ENCODE measurements around the gene NRTN.
"Not testable (repeated sequence)": the region's sequence is repeated elsewhere in the genome, so short reads cannot be mapped to it uniquely, and the experiment has no call there.

The NRTN gene

DNA sequence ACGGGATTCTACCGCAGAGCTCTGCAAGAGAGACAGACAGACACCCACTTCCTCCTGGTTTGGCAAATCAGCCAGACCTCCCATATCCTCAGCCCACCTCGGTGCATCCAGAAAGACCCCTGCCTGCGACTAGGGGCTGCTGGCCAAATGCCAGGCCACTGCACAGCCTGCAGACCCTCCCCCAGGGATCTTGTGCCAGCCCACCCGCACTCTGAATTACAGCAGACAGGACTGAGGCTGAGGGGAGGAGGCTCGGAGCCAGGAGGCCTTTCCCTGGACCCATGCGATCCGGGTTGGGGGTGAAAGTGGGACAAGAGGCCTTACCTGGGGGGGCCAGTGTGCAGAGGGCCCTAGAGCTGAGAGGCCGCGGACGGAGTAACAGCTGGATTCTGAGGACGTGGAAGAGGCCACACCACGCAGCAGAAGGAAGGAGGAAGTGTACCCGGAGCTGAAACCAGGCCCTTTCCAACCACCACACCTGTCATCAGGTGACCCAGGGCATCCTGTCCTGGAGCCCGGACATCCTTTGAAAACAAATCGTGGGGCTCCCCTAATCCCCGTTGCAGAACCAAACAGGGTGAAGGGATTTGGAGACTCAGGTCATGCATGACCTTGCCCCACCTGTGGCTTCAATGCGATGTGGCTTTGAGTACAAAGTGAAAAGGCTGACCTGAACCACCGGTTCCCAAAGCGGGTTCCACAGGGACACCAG is 33.6 kb downstream of the NRTN start:
- no peak for DNase-seq (ENCODE audit: low spot score)

DNA sequence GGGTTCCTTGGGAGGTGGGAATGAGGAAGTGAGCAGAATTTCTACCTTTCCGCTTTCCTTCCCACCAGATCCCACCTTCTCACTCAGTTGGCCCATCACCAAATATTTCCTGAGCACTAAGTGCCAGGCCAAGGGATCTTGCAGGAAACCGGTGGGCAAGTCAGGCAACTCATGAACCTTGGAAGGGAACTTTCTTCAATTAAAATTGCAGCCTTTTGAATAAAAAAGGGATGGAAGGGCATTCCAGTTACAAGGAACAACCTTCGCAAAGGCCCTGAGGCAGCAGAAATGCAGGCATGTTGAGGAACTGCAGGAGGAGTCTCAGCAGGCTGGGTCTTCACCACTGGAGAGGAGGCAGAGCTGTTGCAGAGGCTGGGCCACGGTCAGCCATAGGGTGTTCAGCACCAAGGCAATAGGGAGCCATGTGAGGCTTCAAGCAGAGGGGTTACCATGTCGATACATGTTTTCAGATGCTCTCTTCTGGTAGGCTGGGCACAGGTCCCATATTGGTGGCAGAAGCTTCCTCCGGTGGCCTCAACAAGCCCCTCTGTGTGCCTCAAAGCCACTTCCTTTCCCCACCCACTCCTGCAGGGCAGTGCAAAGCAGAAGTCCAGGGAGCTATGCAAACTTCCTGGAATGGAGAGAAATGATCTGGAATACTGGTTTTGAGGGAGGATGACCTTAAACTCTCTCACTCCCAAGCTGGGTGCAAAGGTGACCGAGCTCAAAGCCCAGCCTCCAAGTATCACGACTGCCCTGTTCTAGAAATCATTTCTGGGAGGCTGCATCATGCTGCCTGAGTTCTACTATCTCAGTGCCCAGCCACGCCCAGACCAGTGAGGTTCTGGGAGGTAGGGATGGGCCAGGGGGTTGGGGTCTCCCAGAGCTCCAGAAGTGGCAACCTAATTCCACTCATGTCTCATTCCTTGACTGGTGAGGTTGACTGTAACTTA is 34.5 kb downstream of the NRTN start, which contains the start of gene FUT6:
TSS of gene FUT6 (minus strand) at position 638 of the 953 bp plus-strand sequence. CDS start 7,135 bp downstream, outside the sequence.
- DNase-seq (ENCODE audit: low spot score) = no peak

DNA sequence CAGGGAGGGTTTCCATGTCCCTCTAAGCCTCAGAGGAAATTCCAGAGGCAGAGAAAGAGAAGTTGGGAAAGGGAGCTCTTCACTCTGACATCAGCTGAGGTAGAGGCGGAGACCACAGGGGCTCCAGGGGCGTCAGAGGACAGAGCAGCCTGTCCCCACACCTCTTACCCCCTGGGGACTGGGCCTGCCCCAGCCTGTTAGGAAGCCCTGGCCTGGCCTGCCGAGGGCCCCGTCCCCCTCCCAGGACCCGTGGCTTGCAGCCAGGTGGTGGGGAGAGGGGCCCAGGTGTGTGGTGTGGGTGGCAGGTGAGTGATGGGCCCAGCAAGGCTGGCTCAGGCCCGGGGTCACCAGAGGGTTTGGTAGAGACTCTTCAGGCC is 36.9 kb downstream of the NRTN start:
- not testable (repeated sequence) for DNase-seq (ENCODE audit: low spot score)

DNA sequence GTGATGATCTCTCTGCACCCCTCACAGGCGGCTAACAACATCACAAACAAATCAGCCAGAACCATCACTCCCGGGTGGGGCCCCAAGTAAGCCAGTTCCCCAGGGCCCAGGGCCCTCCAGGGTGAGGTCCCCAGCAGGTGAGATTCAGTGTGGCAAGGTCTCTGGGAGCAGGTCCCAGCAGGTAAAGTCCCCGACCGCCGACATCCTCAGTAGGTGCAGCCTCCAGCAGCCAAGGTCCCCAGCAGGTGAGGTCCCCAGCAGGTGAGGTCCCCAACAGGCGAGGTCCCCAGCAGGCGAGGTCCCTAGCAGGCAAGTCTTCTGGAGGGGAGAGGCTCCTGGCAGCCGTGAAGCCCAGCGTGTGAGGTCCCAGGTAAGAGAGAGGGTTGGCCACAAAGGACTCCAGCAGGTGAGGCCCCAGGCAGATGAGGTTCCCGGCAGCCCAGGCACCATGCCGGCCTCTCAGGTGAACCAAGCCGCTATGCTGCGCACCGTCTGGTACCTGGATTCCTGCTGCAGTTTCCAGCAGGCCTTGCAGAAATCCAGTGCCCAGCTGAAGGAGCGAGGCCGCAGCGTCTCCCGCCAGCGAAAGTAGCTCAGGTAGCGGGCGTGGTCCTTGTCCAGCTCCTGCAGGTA is 38.5 kb downstream of the NRTN start:
- no peak for DNase-seq (ENCODE audit: low spot score)

DNA sequence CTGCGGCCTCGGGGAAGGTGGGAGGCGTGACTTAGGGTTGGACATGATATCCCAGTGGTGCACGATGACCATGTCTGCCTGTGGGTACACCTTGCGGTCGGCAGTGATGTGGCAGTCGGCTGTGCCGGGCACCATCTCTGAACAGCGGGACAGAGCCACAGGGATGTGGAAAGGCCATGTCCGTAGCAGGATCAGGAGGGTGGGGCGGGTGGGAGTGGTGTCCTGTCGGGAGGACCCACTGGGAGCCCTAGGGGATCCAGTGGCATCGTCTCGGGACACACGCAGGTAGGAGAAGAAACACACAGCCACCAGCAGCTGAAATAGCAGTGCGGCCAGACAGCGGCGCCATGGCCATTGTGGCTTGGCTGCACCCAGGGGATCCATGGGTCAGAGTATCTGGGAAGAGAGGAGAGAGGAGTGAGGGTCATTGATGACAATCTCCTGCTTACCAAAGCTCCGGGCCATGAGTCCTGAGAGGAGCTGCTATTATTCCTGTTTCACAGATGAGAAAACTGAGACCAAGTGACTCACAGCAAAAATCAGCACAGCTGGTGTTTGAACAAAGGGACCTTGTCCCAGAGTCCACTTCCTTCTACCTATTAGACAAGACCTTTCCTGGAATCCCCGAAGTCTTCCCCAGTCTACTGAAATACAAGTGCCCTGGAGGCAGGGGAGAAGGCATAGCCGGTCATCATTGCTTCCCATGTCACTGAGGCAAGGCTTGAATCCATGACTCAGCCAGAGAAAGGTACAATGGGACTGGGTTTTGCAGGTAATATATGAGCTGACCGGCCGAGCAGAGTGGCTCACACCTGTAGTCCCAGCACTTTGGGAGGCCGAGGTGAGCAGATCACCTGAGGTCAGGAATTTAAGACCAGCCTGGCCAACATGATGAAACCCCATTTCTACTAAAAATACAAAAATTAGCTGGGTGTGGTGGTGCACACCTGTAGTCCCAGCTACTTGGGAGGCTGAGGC is 39.9 kb downstream of the NRTN start:
- no peak for DNase-seq (ENCODE audit: low spot score)

DNA sequence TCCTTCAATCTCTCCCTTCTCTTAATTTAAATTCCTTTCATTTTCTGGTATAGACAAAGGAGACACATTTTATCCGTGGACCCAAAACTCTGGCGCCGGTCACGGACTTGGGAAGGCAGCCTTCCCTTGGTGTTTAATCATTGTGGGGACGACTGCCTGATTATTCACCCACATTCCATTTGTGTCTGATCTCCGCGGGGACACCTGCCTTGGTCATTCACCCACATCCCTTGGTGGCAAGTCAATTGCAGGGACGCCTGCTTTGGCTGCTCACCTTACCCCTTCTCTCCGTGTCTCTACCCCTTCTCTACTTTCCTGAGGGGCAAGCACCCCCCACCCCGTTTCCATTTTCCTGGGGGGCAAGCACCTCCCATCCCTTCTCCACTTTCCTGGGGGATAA is 43.0 kb downstream of the NRTN start:
- not testable (repeated sequence) for DNase-seq (ENCODE audit: low spot score)

DNA sequence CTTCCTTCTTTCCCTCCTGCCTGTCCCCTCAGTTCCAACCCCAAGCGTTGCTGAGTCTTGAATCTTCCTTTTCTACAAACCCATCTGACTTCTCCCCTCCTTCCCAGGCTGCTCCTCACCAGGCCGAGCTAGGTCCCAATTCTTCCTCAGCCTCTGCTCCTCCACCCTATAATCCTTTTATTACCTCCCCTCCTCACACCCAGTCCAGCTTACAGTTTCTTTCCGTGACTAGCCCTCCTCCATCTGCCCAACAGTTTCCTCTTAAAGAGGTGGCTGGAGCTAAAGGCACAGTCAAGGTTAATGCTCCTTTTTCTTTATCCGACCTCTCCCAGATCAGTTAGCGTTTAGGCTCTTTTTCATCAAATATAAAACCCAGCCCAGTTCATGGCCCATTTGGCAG is 43.8 kb downstream of the NRTN start:
- not testable (repeated sequence) for DNase-seq (ENCODE audit: low spot score)

DNA sequence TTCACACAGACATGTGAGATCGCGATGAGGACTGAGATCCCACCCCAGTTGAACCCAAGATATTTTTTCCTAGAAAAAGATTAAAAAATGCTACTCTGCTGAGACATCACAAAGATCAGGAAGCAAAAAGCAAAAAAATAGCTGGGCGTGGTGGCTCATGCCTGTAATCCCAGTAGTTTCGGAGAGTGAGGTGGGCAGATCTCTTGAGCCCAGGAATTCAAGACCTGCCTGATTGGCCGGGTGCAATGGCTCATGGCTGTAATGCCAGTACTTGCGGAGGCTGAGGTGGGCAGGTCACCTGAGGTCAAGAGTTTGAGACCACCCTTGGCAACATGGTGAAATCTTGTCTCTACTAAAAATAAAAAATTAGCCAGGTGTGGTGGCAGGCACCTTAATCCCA is 45.3 kb downstream of the NRTN start:
- DNase-seq (ENCODE audit: low spot score) = no peak

DNA sequence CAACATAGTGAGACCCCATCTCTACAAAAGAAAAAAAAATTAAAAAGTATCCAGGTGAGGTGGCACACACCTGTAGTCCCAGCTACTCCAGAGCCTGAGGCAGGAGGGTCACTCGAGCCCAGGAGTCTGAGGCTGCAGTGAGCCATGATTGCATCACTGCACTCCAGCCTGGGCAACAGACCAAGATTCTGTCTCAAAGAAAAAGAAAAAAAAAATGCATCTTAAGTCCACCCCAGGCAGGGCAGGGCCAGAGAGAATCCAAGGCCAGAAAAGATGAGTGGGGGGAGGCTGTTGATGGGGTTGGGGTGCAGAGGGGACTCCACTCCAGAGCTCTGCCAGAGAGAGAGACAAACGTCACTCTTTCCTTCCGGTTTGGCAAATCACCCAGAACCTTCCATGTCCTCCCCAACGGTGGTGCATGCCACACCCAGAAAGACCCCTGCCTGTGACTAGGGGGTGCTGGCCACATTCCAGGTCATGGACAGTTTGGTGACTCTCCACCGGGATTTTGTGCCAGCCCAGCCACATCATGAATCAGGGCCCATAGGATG is 46.0 kb downstream of the NRTN start:
- no peak for DNase-seq (ENCODE audit: low spot score)

DNA sequence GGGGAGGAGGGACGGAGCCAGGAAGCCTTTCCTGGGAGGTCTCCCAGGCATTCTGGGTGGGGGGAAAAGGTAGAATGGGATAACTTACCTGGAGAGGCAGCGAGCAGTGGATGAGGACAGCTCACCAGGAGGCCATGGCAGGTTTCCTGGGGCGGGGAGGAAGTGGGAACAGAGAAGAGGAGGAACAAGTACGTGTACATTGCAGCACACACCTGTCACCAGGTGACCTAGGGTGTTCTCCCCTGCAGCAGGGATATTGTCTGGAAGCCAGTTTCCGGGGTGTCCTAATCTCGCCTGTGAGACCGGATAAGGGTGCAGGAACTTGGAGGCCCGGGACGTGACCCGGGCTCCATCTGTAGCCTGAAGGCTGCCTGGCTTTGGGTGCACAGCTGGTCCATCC is 46.4 kb downstream of the NRTN start, which contains the start of gene FUT3:
TSS of gene FUT3 (minus strand) at position 148 of the 400 bp plus-strand sequence.
- no peak for DNase-seq (ENCODE audit: low spot score)

DNA sequence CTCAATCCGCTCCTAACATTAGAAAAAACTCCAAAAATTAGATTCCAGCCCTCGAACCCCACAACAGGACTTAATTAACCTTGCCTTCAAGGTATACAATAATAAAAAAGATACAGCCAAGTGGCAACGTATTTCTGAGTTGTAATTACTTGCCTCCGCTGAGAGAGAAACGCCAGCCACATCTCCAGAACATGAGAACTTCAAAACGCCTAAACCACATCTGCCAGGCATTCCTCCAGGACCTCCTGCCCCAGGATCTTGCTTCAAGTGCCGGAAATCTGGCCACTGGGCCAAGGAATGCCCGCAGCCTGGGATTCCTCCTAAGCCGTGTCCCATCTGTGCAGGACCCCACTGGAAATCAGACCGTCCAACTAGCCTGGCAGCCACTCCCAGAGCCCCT is 49.3 kb downstream of the NRTN start:
- DNase-seq (ENCODE audit: low spot score) = not testable (repeated sequence)

DNA sequence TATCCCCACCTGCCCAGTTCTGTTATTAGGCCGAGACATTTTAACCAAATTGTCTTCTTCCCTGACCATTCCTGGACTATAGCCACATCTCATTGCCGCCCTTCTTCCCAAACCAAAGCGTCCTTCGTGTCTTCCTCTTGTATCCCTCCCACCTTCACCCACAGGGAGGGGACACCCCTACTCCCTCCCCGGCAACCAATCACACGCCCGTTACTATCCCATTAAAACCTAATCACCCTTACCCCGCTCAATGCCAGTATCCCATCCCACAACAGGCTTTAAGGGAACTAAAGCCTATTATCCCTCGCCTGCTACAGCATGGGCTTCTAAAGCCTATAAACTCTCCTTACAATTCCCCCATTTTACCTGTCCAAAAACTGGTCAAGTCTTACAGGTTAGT is 50.3 kb downstream of the NRTN start:
- not testable (repeated sequence) for DNase-seq (ENCODE audit: low spot score)

DNA sequence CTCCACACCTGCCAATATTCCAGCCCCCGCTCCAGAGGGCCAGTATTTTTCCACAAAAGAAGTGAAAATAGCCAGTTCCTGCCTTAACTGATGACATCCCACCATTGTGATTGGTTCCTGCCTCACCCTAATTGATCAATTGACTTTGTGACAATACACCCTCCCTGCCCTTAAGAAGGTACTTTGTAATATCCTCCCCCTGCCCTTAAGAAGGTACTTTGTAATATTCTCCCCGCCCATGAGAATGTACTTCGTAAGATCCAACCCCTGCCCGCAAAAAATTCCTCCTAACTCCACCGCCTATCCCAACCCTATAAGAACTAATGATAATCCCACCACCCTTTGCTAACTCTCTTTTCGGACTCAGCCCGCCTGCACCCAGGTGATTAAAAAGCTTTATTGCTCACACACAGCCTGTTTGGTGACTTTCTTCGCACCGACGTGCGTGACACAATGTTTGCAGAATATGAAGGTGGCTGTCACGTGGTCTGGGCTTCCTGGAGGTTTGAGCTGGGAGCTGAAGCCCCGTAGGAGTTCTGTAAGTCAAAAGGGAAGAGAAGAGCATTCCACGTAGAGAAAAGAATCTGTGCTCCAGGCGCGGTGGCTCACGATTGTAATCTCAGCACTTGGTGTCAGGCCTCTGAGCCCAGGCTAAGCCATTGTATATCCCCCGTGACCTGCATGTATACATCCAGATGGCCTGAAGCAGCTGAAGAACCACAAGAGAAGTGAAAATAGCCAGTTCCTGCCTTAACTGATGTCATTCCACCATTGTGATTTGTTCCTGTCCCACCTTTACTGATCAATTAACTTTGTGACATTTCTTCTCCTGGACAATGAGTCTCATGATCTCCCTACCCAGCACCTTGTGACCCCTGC is 52.6 kb downstream of the NRTN start:
- no peak for DNase-seq (ENCODE audit: low spot score)

DNA sequence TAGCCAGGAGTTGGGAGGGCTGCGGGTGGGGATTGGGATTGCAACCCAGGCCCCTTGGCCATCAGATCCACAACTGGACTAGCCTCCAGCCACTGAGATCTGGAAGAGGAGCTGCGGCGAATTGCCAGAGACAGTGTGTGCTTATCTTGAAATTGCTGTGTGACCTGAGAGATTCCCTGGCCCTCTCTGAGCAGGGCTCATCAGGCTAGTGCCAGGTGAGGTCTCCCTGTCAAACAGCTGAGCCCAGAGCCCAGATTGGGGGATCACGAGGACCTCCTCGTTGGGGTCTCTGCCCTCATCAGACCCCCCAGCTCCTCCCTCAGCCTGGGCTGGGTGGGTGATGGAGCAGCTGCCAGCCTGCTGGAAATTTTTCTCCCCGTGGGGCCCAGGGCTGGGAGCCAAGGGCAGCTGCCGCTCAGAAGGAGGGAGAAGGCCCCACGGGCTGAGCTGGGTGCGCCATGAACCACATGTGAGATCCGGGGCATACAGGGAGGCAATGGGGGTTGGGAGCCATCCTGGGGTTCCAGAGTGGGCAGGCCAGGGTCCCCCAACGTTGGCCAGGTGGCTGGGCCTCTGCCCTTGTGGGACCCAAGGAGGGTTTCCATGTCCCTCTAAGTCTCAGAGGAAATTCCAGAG is 58.3 kb downstream of the NRTN start:
- DNase-seq (ENCODE audit: low spot score) = no peak

DNA sequence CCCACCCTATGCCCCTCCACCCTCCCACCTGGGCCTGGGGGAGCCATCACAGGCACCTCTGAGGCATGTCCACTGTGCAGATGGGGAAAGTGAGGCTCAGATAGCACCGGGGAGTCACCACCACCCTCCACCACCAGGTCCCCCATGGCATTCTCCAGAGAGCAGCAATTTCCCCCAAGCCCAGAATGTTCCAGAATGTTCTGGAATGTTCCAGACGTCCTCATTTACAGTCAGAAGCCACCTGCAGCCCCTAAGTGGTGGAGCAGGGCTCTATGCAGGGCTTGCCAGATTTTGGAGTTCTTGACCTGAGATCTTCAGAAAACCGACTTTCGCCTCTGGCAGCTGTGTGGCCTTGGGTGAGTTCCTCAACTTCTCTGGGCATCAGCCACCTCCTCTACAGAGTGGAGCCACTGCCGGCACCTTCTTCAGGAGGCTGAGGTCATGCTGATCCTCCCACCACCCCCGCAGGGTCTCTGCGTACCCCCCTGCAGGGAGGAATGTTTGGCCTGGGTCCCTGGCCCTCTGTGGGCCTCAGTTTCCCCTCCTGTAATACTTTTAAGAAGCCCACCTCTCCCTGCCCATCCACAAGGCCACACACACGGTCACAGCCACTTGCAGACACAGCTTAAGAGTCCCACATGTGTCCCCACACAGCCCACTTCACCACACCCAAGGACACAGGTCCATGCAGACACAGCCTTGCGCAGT is 59.3 kb downstream of the NRTN start:
- no peak for DNase-seq (ENCODE audit: low spot score)

DNA sequence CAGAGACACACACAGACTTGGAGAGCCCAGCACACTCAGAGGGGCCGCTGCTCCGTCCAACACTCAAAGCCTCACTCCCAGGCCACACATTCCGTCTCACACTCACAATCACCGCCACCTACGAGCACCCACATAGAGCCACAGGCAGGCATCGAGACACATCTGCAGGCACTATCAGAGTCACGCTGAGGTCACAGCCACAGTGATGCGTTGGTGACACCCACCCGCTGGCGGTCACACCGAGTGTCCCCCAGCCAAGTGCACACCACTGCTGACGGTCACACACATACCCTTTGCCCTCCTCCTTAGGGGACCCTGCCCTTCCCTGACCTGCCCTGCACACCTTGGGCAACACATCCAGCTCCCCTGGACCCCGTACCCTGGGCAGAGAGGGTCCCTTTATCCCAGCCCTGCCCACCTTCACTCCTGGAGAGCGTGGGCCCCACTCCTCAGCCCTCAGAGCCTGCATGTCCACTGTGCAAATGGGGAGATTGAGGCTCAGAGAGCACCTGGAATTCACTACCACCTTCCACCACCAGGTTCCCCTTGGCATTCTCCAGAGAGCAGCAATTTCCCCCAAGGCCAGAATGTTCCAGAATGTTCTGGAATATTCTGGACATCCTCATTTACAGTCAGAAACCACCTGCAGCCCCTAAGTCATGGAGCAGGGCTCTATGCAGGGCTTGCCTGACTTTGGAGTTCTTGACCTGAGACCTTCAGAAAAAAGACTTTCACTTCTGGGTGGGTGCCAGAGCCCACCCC is 60.0 kb downstream of the NRTN start:
- DNase-seq (ENCODE audit: low spot score) = no peak

DNA sequence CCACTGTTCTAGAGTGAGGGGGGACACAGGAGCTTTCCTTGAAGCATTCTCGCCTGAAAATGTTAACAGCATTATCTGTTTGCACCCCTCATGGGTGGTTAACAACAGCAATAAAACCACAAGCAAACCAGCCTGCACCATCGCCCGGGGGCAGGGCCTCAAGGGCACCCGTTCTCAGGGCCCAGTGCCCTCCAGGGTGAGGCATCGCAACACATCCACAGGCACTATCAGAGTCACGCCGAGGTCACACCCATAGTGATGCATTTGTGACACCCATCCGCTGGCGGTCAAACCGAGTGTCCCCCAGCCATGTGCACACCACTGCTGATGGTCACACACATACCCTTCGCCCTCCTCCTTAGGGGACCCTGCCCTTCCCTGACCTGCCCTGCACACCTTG is 60.9 kb downstream of the NRTN start:
- no peak for DNase-seq (ENCODE audit: low spot score)
